GM23248 (cell line): ENCODE data around the gene CNTNAP1. TPM values are rescaled to one million over a fixed set of nuclear protein-coding genes. Genes with fewer than 3 reads are reported as not detected.

Experiments used
- DNase-seq: peaks from one replicate; pipeline ENCODE4 v3.0.0-alpha.2; 2015
- H2AFZ ChIP-seq: fragments of 200-600 bp; sonication (generic); 2 replicates; pipeline ENCODE4 v1.6.1; 2016; ENCODE audit warnings: antibody characterized with exemption
- H3F3A ChIP-seq: fragments of 200-600 bp; sonication (generic); 2 replicates; pipeline ENCODE4 v1.6.1; 2016; ENCODE audit warnings: mild to moderate bottlenecking, antibody characterized with exemption, mixed run types; ENCODE audit not compliant: insufficient read depth
- H3K27ac ChIP-seq: fragments of 200-600 bp; sonication (generic); 2 replicates; pipeline ENCODE4 v1.5.1; 2016; ENCODE audit warnings: mild to moderate bottlenecking
- H3K27me3 ChIP-seq: fragments of 200-600 bp; sonication (generic); replicated peaks from 2 replicates; pipeline ENCODE4 v1.6.1; 2016; ENCODE audit warnings: mild to moderate bottlenecking; ENCODE audit not compliant: insufficient read depth
- H3K36me3 ChIP-seq: fragments of 200-600 bp; sonication (generic); 2 replicates; pipeline ENCODE4 v1.6.1; 2016; ENCODE audit warnings: low read depth, mild to moderate bottlenecking
- H3K4me1 ChIP-seq: fragments of 200-600 bp; sonication (generic); 2 replicates; pipeline ENCODE4 v1.6.1; 2016; ENCODE audit warnings: mild to moderate bottlenecking; ENCODE audit not compliant: insufficient read depth
- H3K4me2 ChIP-seq: fragments of 200-600 bp; sonication (generic); one replicate; pipeline ENCODE4 v1.6.1; 2016; ENCODE audit warnings: mild to moderate bottlenecking; ENCODE audit not compliant: unreplicated experiment
- H3K4me3 ChIP-seq: fragments of 200-600 bp; sonication (generic); 2 replicates; pipeline ENCODE4 v1.5.1; 2016; ENCODE audit warnings: mild to moderate bottlenecking
- H3K79me2 ChIP-seq: fragments of 200-600 bp; sonication (generic); 2 replicates; pipeline ENCODE4 v1.6.1; 2016; ENCODE audit warnings: mild to moderate bottlenecking; ENCODE audit not compliant: insufficient read depth
- H3K9ac ChIP-seq: fragments of 200-600 bp; sonication (generic); 2 replicates; pipeline ENCODE4 v1.6.1; 2016; ENCODE audit warnings: mild to moderate bottlenecking
- H3K9me2 ChIP-seq: fragments of 200-600 bp; sonication (generic); 2 replicates; pipeline ENCODE4 v1.6.1; 2016; ENCODE audit warnings: mixed run types, mild to moderate bottlenecking, moderate library complexity; ENCODE audit not compliant: insufficient read depth
- H3K9me3 ChIP-seq: fragments of 200-600 bp; sonication (generic); one replicate; pipeline ENCODE4 v1.6.1; 2017; ENCODE audit warnings: low read depth
- H4K20me1 ChIP-seq: fragments of 200-600 bp; sonication (generic); 2 replicates; pipeline ENCODE4 v1.6.0; 2016; ENCODE audit not compliant: insufficient read depth
- EZH2 ChIP-seq: fragments of 200-600 bp; sonication (generic); IDR thresholded peaks from 2 replicates; pipeline ENCODE4 v1.6.1; 2018; ENCODE audit warnings: antibody characterized with exemption, mild to moderate bottlenecking; ENCODE audit not compliant: insufficient read depth, poor library complexity, severe bottlenecking
- EZH2phosphoT487 ChIP-seq: fragments of 200-600 bp; sonication (generic); IDR thresholded peaks from 2 replicates; pipeline ENCODE4 v1.6.1; 2018; ENCODE audit warnings: antibody characterized with exemption, moderate library complexity, mild to moderate bottlenecking, low read depth; ENCODE audit not compliant: insufficient read depth
- WGBS, 2 experiments: methylation state at CpG; one replicate each; pipeline ENCODE4 v1.1.6; 2015 to 2017; ENCODE audit warnings: low lambda C conversion rate in 2 of 2, low coverage in 1 of 2; ENCODE audit errors: missing lambda C conversion rate in 2 of 2; 5-methylcytosine and 5-hydroxymethylcytosine counted together
- in situ Hi-C: fragments of 300-500 bp; cut with MboI; formaldehyde crosslinking; loops from 2 replicates; pipeline ENCODE4 v1.15.0; 2020
- polyA plus RNA-seq: library from polyadenylated mRNA; unstranded; fragments of >200 nt; fragmentation: Nextera tagmentation; extraction: Ambion mirVana; gene quantifications from 2 replicates; pipeline ENCODE4 v1.2.1, GENCODE V29; 2016
- total RNA-seq: library from RNA; depleted of rRNA; stranded (reverse); fragments of >200 nt; shearing (Covaris generic); gene quantifications from 2 replicates; pipeline ENCODE4 v1.2.3, GENCODE V29; 2014

Gene CNTNAP1
- total and polyA plus RNA-seq, 2 experiments from 2014 or later, result 3.6 to 24.5 TPM

DNA sequence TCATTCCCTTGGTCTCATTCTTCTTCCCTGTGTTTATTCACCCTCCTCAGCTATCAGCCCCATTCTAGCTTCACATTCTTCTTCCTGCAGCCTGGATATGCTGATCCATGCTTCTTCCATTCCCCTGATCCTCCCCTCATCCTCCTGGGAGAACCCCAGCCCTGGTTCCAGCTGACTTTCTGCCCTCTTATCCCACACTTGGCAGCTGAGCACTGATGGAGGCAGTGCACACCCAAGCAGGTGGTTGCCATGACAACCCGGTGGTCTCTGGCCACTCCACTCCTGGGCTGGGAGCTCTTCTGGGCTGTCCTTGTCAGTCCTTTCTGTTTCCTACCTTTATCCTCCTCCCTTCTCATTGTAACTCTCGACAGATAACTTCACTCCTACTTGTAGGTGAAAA lies 40.0 kb upstream of the CNTNAP1 start:
- H3K9ac ChIP-seq, result no peak overlapping the region
- no peak overlapping the region for H2AFZ ChIP-seq
- no peaks in the 10 kb centered on the region for H3K9me3 ChIP-seq
- no peaks in the 10 kb centered on the region for H3K9me2 ChIP-seq
- no peak overlapping the region for H3K4me2 ChIP-seq
- in situ Hi-C loops, result no loop called here
- H3F3A ChIP-seq, result no peaks in the 10 kb centered on the region
- 30 to 31% methylated on average over 2 of the region's 2 CpGs for WGBS, 2 experiments
- no peaks in the 10 kb centered on the region for H3K27me3 ChIP-seq
- no peaks in the 10 kb centered on the region for H3K79me2 ChIP-seq
- no peaks in the 10 kb centered on the region for H3K4me1 ChIP-seq
- DNase-seq, result no peak
- TF ChIP-seq EZH2phosphoT487 (no peak), EZH2 (no peak)
- no peak overlapping the region for H3K27ac ChIP-seq
- H3K36me3 ChIP-seq, result no peaks in the 10 kb centered on the region
- no peaks in the 10 kb centered on the region for H4K20me1 ChIP-seq
- H3K4me3 ChIP-seq, result no peak overlapping the region

DNA sequence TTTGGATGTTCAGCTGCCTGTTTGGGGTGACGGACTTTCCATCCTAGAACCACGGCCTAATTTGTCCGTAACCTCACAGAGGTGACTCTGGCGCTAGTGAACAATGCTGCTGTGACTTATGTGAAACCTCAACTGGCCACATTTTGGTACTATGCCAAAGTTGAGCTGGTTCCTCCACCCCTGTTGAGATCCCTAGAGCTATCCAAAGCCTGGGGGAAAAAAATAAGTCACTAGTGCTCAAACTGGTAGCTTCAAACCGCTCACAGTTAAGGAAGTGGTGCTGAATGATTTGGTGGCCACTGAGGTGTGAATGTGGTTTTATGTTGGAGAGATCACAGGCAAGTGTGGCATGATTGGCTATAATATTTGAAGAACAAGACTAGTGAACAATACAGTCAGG lies 34.6 kb upstream of the CNTNAP1 start:
- Histone ChIP-seq H3K4me2 (no peak overlapping the region), H3K4me3 (no peak overlapping the region), H3K36me3 (no peaks in the 10 kb centered on the region), H3F3A (no peaks in the 10 kb centered on the region), H3K9me3 (no peaks in the 10 kb centered on the region), H4K20me1 (no peaks in the 10 kb centered on the region), H3K27me3 (no peaks in the 10 kb centered on the region), H3K27ac (no peak overlapping the region), H3K9ac (no peak overlapping the region), H3K4me1 (no peaks in the 10 kb centered on the region), H3K9me2 (no peaks in the 10 kb centered on the region), H2AFZ (no peak overlapping the region), H3K79me2 (no peaks in the 10 kb centered on the region)
- TF ChIP-seq EZH2phosphoT487, result no peak
- TF ChIP-seq EZH2, result no peak
- DNase-seq, result no peak
- in situ Hi-C loops, result no loop called here
- WGBS, 2 experiments, result 92% methylated on average over 5 of the region's 5 CpGs

DNA sequence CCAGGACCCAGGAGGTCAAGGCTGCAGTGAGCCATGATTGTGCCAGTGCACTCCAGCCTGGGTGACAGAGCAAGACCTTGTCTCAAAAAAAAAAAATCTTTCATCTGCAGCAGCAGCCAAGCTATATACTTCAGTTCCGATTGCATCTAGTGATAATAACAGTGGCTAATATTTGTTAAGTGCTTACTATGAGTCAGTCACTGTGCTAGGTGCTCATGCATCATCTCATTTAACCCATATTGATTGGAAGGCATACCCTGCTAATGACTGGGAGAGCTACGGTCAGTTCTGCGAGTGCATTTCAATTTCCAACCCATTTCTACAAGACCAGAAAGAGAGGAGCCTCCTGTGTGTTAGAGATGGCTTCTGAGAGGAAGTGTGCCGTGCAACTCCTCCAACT lies 30.9 kb upstream of the CNTNAP1 start:
- H3K4me2 ChIP-seq, result no peak overlapping the region
- peaks cover 24% of the 10 kb centered on the region; the same call in 1 of the 2 replicates for H3F3A ChIP-seq

DNA sequence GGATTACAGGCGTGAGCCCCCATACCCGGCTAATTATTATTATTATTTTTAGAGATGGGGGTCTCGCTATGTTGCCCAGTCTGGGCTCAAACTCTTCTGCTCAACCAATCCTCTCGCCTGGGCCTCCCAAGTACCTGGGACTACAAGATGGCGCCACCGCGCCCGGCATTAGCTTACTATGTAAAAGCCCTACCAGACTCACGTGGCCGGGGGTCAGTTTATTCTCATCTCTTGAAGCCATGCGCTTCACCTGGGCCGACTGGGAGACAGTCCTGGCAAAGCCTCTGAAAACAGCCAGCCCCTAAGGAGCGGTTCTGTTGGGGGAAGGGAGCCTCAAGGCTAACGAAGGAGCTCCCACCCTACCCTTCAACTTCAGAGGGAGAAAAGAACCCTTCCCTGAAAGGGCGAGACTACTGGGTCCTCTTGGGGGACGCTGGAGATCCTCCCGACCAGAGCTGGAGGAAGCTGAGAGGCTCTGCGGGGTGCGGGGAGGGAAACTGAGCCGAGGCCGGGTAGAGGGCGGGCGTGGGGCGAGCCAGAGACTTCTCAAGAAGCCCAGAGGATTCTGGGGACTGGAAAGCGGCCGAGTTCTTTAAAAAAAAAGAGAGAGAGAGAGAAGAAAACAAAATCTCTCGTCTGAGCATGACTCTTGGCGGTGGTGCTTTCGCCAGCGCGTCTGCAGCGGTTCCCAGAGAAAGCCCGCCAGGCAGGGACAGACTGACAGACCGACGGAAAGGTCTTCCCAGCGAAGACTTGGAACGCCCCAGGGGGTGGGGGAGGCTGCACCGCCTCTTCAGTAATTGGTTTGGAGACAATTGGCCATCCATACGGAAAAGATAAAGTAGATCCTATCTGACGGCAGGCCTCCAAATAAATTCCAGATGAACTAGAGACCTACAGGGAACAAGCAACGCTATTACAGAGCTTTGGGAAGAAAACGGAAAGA lies 28.9 kb upstream of the CNTNAP1 start:
- in situ Hi-C loops, result no loop called here
- H3K27ac ChIP-seq, result peak overlapping the region; percentile 48

More for the DNA sequence above, 30.9 kb upstream of the CNTNAP1 start:
- no peak overlapping the region for H2AFZ ChIP-seq
- no peaks in the 10 kb centered on the region for H3K9me2 ChIP-seq
- H3K9ac ChIP-seq, result no peak overlapping the region
- no peak for DNase-seq
- H3K4me1 ChIP-seq, result peaks cover 9% of the 10 kb centered on the region
- no peaks in the 10 kb centered on the region for H4K20me1 ChIP-seq
- H3K9me3 ChIP-seq, result no peaks in the 10 kb centered on the region
- no peaks in the 10 kb centered on the region for H3K79me2 ChIP-seq
- 84 to 86% methylated on average over 4 of the region's 4 CpGs for WGBS, 2 experiments
- no peaks in the 10 kb centered on the region for H3K36me3 ChIP-seq
- no peak overlapping the region for H3K4me3 ChIP-seq
- no peak overlapping the region for H3K27ac ChIP-seq
- H3K27me3 ChIP-seq, result no peaks in the 10 kb centered on the region
- in situ Hi-C loops, result no loop called here
- TF ChIP-seq EZH2phosphoT487 (no peak), EZH2 (no peak)

More for the DNA sequence above, 28.9 kb upstream of the CNTNAP1 start:
- H3K9me2 ChIP-seq, result no peaks in the 10 kb centered on the region
- peak overlapping the region; percentile 97 for H2AFZ ChIP-seq
- no peaks in the 10 kb centered on the region for H3K27me3 ChIP-seq
- TF ChIP-seq EZH2phosphoT487 (no peak), EZH2 (no peak)
- H3K4me1 ChIP-seq, result peaks cover 9% of the 10 kb centered on the region
- no peaks in the 10 kb centered on the region for H3K79me2 ChIP-seq
- H3K4me3 ChIP-seq, result peak overlapping the region; percentile 66
- 25% methylated on average over 42 of the region's 42 CpGs for WGBS, 2 experiments
- peak overlapping the region; percentile 86 for H3K4me2 ChIP-seq
- H3K36me3 ChIP-seq, result no peaks in the 10 kb centered on the region
- DNase-seq, result peak; percentile 87
- no peaks in the 10 kb centered on the region for H4K20me1 ChIP-seq
- no peaks in the 10 kb centered on the region for H3K9me3 ChIP-seq
- peaks cover 29% of the 10 kb centered on the region for H3F3A ChIP-seq
- peak overlapping the region; percentile 77 for H3K9ac ChIP-seq
